B cell (primary cell): Measurements from ENCODE around the gene ATP9A. TPM values are rescaled to one million over a fixed set of nuclear protein-coding genes. Genes with fewer than 3 reads are reported as not detected.

Experiments
- ATAC-seq: fragments of 200-7000 bp; cut with Tn5 transposase; one replicate; pipeline ENCODE4 v1.10.0; 2021; ENCODE audit warnings: low read depth, mild to moderate bottlenecking, moderate number of reproducible peaks, moderate library complexity
- CTCF ChIA-PET: fragments of 350-600 bp; sonication (Branson Sonifier 250); formaldehyde crosslinking; loops from one replicate; lab custom pipeline; 2021; ENCODE audit warnings: antibody characterized with exemption, inconsistent platforms; lab: Charles Lee
- POLR2A ChIA-PET: fragments of 350-600 bp; sonication (Branson Sonifier 250); formaldehyde crosslinking; loops from one replicate; lab custom pipeline; 2021; ENCODE audit warnings: antibody characterized with exemption; lab: Charles Lee
- DNase-seq: peaks from one replicate; pipeline ENCODE4 v3.0.0; 2013
- H2AFZ ChIP-seq: 2 replicates; pipeline ENCODE4 v1.6.1; 2012; ENCODE audit warnings: mild to moderate bottlenecking, low read depth, low read length; ENCODE audit not compliant: insufficient read depth, poor library complexity, severe bottlenecking
- H3K27ac ChIP-seq, 2 donors: 1 replicate in 1 of 2; 2 replicates in 1 of 2; pipeline ENCODE4 v1.5.1; 2012 to 2013; ENCODE audit warnings: low read length in 2 of 2, mild to moderate bottlenecking in 2 of 2, moderate library complexity in 1 of 2
- H3K27me3 ChIP-seq, 4 experiments: fragments of 200-600 bp in 1 of 4; sonication (generic) in 1 of 4; replicated peaks in 1 of 4; 1 replicate in 2 of 4; 2 replicates in 2 of 4; pipeline versions ENCODE4 v1.6.1 to v1.7.0; 2013 to 2016; ENCODE audit warnings: low read length in 3 of 4, mild to moderate bottlenecking in 2 of 4, mixed read lengths in 1 of 4, moderate library complexity in 1 of 4; ENCODE audit not compliant: insufficient read depth in 4 of 4, control insufficient read depth in 3 of 4; ENCODE audit errors: control extremely low read depth in 1 of 4
- H3K36me3 ChIP-seq, 2 experiments: replicated peaks in 1 of 2; 1 replicate in 1 of 2; 2 replicates in 1 of 2; pipeline versions ENCODE4 v1.6.1 to v1.7.1; 2013; ENCODE audit warnings: low read length in 1 of 2; ENCODE audit not compliant: insufficient read depth in 2 of 2, control insufficient read depth in 1 of 2; ENCODE audit errors: control extremely low read depth in 1 of 2, extremely low read depth in 1 of 2
- H3K4me1 ChIP-seq, 2 donors: fragments of 200-600 bp in 1 of 2; sonication (generic) in 1 of 2; 1 replicate in 1 of 2; 2 replicates in 1 of 2; pipeline versions ENCODE4 v1.5.1 to v1.6.1; 2013 to 2017; ENCODE audit warnings: low read length in 2 of 2; ENCODE audit not compliant: control insufficient read depth in 2 of 2, insufficient read depth in 2 of 2
- H3K4me2 ChIP-seq: replicated peaks from 2 replicates; pipeline ENCODE3; 2012; ENCODE audit warnings: mild to moderate bottlenecking, low read depth, low read length; ENCODE audit not compliant: poor library complexity, severe bottlenecking
- H3K4me3 ChIP-seq, 5 experiments: fragments of 200-600 bp in 1 of 5; sonication (generic) in 1 of 5; 1 replicate in 3 of 5; 2 replicates in 2 of 5; pipeline versions ENCODE4 v1.5.1 to v1.7.0; 2011 to 2016; ENCODE audit warnings: low read length in 4 of 5, mild to moderate bottlenecking in 4 of 5, low read depth in 2 of 5, control low read depth in 1 of 5, moderate library complexity in 1 of 5; ENCODE audit not compliant: insufficient read depth in 1 of 5; ENCODE audit errors: control extremely low read depth in 1 of 5, extremely low read depth in 1 of 5
- H3K79me2 ChIP-seq: fragments of 200-600 bp; sonication (generic); one replicate; pipeline ENCODE4 v1.6.0; 2016; ENCODE audit warnings: low read length; ENCODE audit not compliant: control insufficient read depth, insufficient read depth
- H3K9ac ChIP-seq: fragments of 200-600 bp; sonication (generic); 2 replicates; pipeline ENCODE4 v1.6.1; 2017; ENCODE audit warnings: mild to moderate bottlenecking, low read length, moderate library complexity
- H3K9me3 ChIP-seq, 3 donors: one replicate each; pipeline versions ENCODE4 v1.6.1 to v1.7.1; 2013; ENCODE audit warnings: low read length in 2 of 3; ENCODE audit not compliant: control insufficient read depth in 2 of 3, insufficient read depth in 1 of 3; ENCODE audit errors: control extremely low read depth in 1 of 3
- H4K20me1 ChIP-seq: 2 replicates; pipeline ENCODE4 v1.6.0; 2012; ENCODE audit warnings: mild to moderate bottlenecking, low read length; ENCODE audit not compliant: insufficient read depth, control insufficient read depth, poor library complexity, severe bottlenecking
- H3K27ac Mint-ChIP-seq: one replicate; pipeline ENCODE4 v1.8.0; 2021; ENCODE audit warnings: mixed read lengths
- H3K27me3 Mint-ChIP-seq: one replicate; pipeline ENCODE4 v1.8.0; 2021; ENCODE audit warnings: mixed read lengths
- H3K4me1 Mint-ChIP-seq: one replicate; pipeline ENCODE4 v1.8.0; 2021; ENCODE audit warnings: mixed read lengths
- H3K4me3 Mint-ChIP-seq: one replicate; pipeline ENCODE4 v1.8.0; 2021; ENCODE audit warnings: mixed read lengths
- H3K9me3 Mint-ChIP-seq: one replicate; pipeline ENCODE4 v1.8.0; 2022; ENCODE audit warnings: mixed read lengths; ENCODE audit not compliant: insufficient read depth
- EZH2 ChIP-seq: IDR thresholded peaks from 2 replicates; pipeline ENCODE4 v1.6.1; 2012; ENCODE audit warnings: borderline replicate concordance, low read depth, mild to moderate bottlenecking, moderate library complexity, low read length; ENCODE audit not compliant: insufficient read depth, poor library complexity, severe bottlenecking
- whole genome bisulfite sequencing: methylation state at CpG from one replicate; pipeline ENCODE4 v1.1.5; 2013; ENCODE audit warnings: missing lambda C conversion rate; ENCODE audit not compliant: insufficient coverage; 5-methylcytosine and 5-hydroxymethylcytosine counted together
- intact Hi-C: fragments of 100-400 bp; cut with micrococcal nuclease; formaldehyde crosslinking; loops from one replicate; pipeline ENCODE4 v1.10.0; 2022
- polyA plus RNA-seq: library from polyadenylated mRNA; depleted of rRNA; stranded (reverse); fragments of >200 nt; gene quantifications from 2 replicates; pipeline ENCODE4 v1.2.3, GENCODE V29; 2012
- total RNA-seq, 2 donors: library from RNA; stranded (reverse); fragments of 120-200 nt in 1 of 2; gene quantifications; 1 replicate in 1 of 2; 2 replicates in 1 of 2; pipeline versions ENCODE4 v1.2.3 to v1.2.4, GENCODE V29; 2013 to 2022
- TF ChIP-seq, protein P1 (sequence below): fragments of 200-600 bp; IDR thresholded peaks from one replicate; pipeline ENCODE4 v1.8.0; 2022; ENCODE audit warnings: antibody characterized with exemption, mild to moderate bottlenecking

Gene ATP9A
- total and polyA plus RNA-seq, 2 donors (not counting 1 experiment from before 2014, with no cell fraction given) = 0.13 to 0.22 TPM

DNA sequence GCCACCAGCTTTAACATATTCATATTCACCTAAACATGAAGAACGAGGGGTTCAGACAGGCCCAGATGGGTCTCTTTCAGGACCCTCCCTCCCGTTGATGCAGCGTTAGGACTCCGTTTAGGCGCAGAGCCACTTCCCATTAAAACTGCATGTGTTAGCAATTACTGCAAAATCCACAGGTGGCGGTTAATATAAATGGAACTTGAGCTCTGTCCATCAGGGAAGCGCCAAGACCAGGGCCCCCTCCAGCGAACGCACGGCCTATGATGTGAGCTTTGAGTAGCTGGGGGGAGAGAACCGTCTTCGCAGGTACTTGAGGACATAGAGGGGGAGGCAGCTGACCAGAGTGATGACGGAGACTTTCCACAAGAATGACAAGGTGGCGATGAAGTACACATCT lies 167.2 kb downstream of the ATP9A start:
- 92% methylated on average over 14 of the region's 14 CpGs for WGBS
- Mint-ChIP-seq H3K27me3 (peaks cover 60% of the 10 kb centered on the region), H3K4me3 (no peak overlapping the region), H3K27ac (no peak overlapping the region), H3K9me3 (no peaks in the 10 kb centered on the region), H3K4me1 (peaks cover 2% of the 10 kb centered on the region)
- no peaks in the 10 kb centered on the region for H3K79me2 ChIP-seq
- ChIA-PET POLR2A (no interaction called here), CTCF (interaction anchor here (0.6 to 2.1 kb wide), 4 partner anchors 13 to 228 kb away, joined by 3 to 8 read pairs (median 6); no protein-coding TSS in a partner anchor)
- intact Hi-C loops = no loop called here
- TF ChIP-seq, protein P1, sequence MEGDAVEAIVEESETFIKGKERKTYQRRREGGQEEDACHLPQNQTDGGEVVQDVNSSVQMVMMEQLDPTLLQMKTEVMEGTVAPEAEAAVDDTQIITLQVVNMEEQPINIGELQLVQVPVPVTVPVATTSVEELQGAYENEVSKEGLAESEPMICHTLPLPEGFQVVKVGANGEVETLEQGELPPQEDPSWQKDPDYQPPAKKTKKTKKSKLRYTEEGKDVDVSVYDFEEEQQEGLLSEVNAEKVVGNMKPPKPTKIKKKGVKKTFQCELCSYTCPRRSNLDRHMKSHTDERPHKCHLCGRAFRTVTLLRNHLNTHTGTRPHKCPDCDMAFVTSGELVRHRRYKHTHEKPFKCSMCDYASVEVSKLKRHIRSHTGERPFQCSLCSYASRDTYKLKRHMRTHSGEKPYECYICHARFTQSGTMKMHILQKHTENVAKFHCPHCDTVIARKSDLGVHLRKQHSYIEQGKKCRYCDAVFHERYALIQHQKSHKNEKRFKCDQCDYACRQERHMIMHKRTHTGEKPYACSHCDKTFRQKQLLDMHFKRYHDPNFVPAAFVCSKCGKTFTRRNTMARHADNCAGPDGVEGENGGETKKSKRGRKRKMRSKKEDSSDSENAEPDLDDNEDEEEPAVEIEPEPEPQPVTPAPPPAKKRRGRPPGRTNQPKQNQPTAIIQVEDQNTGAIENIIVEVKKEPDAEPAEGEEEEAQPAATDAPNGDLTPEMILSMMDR = no peak
- no peak for TF ChIP-seq EZH2
- H3K27me3 ChIP-seq = peaks cover 0 to 18% (median 1%) of the 10 kb centered on the region in 4 experiments
- no peak overlapping the region for H3K27ac ChIP-seq
- no peak for ATAC-seq
- H3K9ac ChIP-seq = no peak overlapping the region
- H3K36me3 ChIP-seq = no peaks in the 10 kb centered on the region
- no peaks in the 10 kb centered on the region for H4K20me1 ChIP-seq
- H2AFZ ChIP-seq = no peak overlapping the region
- H3K9me3 ChIP-seq = no peaks in the 10 kb centered on the region
- peaks cover under 1 to 3% of the 10 kb centered on the region in 2 donors for H3K4me1 ChIP-seq
- no peak overlapping the region for H3K4me3 ChIP-seq
- H3K4me2 ChIP-seq = no peak overlapping the region
- no peak for DNase-seq

DNA sequence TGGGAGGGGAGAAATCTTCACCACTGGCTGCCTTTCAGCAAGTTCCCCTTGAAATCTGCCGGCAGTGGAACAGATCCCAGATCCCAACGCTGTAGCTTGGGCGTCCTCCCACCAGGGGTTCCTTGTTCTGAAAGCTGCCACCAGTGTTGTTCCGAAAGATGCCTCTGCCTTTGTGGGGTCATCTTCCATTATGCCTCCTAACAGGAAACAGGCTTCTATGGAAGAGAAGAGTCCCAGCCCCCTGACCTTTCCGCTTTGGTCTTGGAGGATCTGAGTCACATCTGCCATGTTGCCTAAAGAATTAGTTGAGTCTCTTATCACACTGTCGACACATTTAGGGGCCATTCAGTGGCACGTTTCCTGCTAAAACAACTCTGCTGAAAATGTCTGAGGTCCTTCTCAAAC lies 168.2 kb downstream of the ATP9A start:
- H3K4me2 ChIP-seq = no peak overlapping the region
- no peak overlapping the region for H3K27ac ChIP-seq
- CTCF ChIA-PET = interaction anchor here (0.6 to 1.0 kb wide), 2 partner anchors 228 to 293 kb away, joined by 4 to 5 read pairs; no protein-coding TSS in a partner anchor
- no peak overlapping the region for H3K4me3 ChIP-seq
- H3K27me3 ChIP-seq = peaks cover 0 to 18% (median 2%) of the 10 kb centered on the region in 4 experiments
- H3K27me3 Mint-ChIP-seq = peaks cover 64% of the 10 kb centered on the region
- no peak overlapping the region for H2AFZ ChIP-seq
- H3K9me3 ChIP-seq = no peaks in the 10 kb centered on the region
- peaks cover 10 to 12% of the 10 kb centered on the region in 2 donors for H3K4me1 ChIP-seq
- no peaks in the 10 kb centered on the region for H4K20me1 ChIP-seq
- H3K4me3 Mint-ChIP-seq = no peak overlapping the region
- H3K4me1 Mint-ChIP-seq = peaks cover 10% of the 10 kb centered on the region
- DNase-seq (no peak), ATAC-seq (no peak)
- H3K9ac ChIP-seq = no peak overlapping the region
- 91% methylated on average over 6 of the region's 7 CpGs for WGBS
- no peaks in the 10 kb centered on the region for H3K36me3 ChIP-seq
- TF ChIP-seq EZH2 = no peak
- TF ChIP-seq, protein P1 = no peak
- H3K9me3 Mint-ChIP-seq = no peaks in the 10 kb centered on the region
- H3K79me2 ChIP-seq = no peaks in the 10 kb centered on the region
- intact Hi-C loops = no loop called here
- POLR2A ChIA-PET = no interaction called here
- no peak overlapping the region for H3K27ac Mint-ChIP-seq
